Measurements from ENCODE around the gene CYB5D1. TPM values are rescaled to one million over a fixed set of nuclear protein-coding genes. Genes with fewer than 3 reads are reported as not detected.

Gene CYB5D1
- polyA plus RNA-seq, 1 experiment: 6.7 TPM

- Histone ChIP-seq H3K27me3 (ENCODE audit: control insufficient read depth, insufficient read depth, low read length) (no peaks in the 10 kb centered on the region), H3K4me3 (ENCODE audit: low read depth, low read length) (peak overlapping the region; percentile 74), H3K36me3 (ENCODE audit: control insufficient read depth, insufficient read depth, low read length) (peaks cover 9% of the 10 kb centered on the region)
- no peak for DNase-seq (ENCODE audit: low read depth)
- ChIA-PET POLR2A (interaction anchor here (0.7 kb wide), 1 partner anchor 43 kb away, joined by 4 read pairs; no protein-coding TSS in a partner anchor), CTCF (interaction anchor here (0.8 to 1.3 kb wide), 3 partner anchors 9 to 20 kb away, joined by 3 to 4 read pairs (median 3); no protein-coding TSS in a partner anchor)
- no peak for TF ChIP-seq CTCF (IDR thresholded peaks at IDR 0.05; ENCODE audit: insufficient read depth, low read depth, low read length)
These were observed 27.8 kb downstream of the CYB5D1 start for GRCh38 chr17:7885367-7886226.

- no peaks in the 10 kb centered on the region for H3K27me3 ChIP-seq (ENCODE audit: control insufficient read depth, insufficient read depth, low read length)
- no peak for DNase-seq (ENCODE audit: low read depth)
- POLR2A ChIA-PET: interaction anchor here (0.7 kb wide), 1 partner anchor 43 kb away, joined by 4 read pairs; no protein-coding TSS in a partner anchor
- CTCF ChIA-PET: interaction anchor here (0.8 to 1.3 kb wide), 3 partner anchors 10 to 21 kb away, joined by 3 to 4 read pairs (median 3); no protein-coding TSS in a partner anchor
- H3K36me3 ChIP-seq (ENCODE audit: control insufficient read depth, insufficient read depth, low read length): peaks cover 16% of the 10 kb centered on the region
- peak overlapping the region; percentile 74 for H3K4me3 ChIP-seq (ENCODE audit: low read depth, low read length)
- peak; percentile 24; the same call in 1 of the 2 replicates for TF ChIP-seq CTCF (IDR thresholded peaks at IDR 0.05; ENCODE audit: insufficient read depth, low read depth, low read length)
These were observed 28.6 kb downstream of the CYB5D1 start for GRCh38 chr17:7886227-7887037.

GRCh38 chr17:7887038-7887481, 29.3 kb downstream of the CYB5D1 start:
- peak overlapping the region; percentile 74 for H3K4me3 ChIP-seq (ENCODE audit: low read depth, low read length)
- ChIA-PET POLR2A (no interaction called here), CTCF (no interaction called here)
- 0 out of 2 replicates have a peak, but pooled peaks have one; percentile 6 for TF ChIP-seq CTCF (IDR thresholded peaks at IDR 0.05; ENCODE audit: insufficient read depth, low read depth, low read length)
- peaks cover 14% of the 10 kb centered on the region for H3K36me3 ChIP-seq (ENCODE audit: control insufficient read depth, insufficient read depth, low read length)
- no peak for DNase-seq (ENCODE audit: low read depth)
- H3K27me3 ChIP-seq (ENCODE audit: control insufficient read depth, insufficient read depth, low read length): no peaks in the 10 kb centered on the region

- Histone ChIP-seq H3K36me3 (ENCODE audit: control insufficient read depth, insufficient read depth, low read length) (peaks cover 14% of the 10 kb centered on the region), H3K27me3 (ENCODE audit: control insufficient read depth, insufficient read depth, low read length) (no peaks in the 10 kb centered on the region), H3K4me3 (ENCODE audit: low read depth, low read length) (peak overlapping the region; percentile 74)
- DNase-seq (ENCODE audit: low read depth): peak; percentile 88
- no peak for TF ChIP-seq CTCF (IDR thresholded peaks at IDR 0.05; ENCODE audit: insufficient read depth, low read depth, low read length)
- CTCF ChIA-PET: interaction anchor here (2.7 kb wide), 1 partner anchor 102 kb away, joined by 9 read pairs; no protein-coding TSS in a partner anchor
- POLR2A ChIA-PET: no interaction called here
These were observed 29.8 kb downstream of the CYB5D1 start for GRCh38 chr17:7887482-7888183.

Measured in BJ (cell line).